Transverse colon (tissue), 4 donors: ENCODE measurements around the gene LGI4. TPM values are rescaled to one million over a fixed set of nuclear protein-coding genes. Genes with fewer than 3 reads are reported as not detected.

Experiments
- DNase-seq: peaks from one replicate; pipeline ENCODE4 v3.0.0-alpha.2; 2019
- H3K27ac ChIP-seq, 4 donors: fragments of 200-600 bp; sonication (generic); 2 replicates each; pipeline ENCODE4 v1.5.1; 2016 to 2018; ENCODE audit warnings: inconsistent platforms in 4 of 4
- H3K27me3 ChIP-seq: fragments of 200-600 bp; sonication (generic); 2 replicates; pipeline ENCODE4 v1.5.1; 2017; ENCODE audit warnings: inconsistent platforms
- H3K36me3 ChIP-seq, 4 donors: fragments of 200-600 bp; sonication (generic); 2 replicates each; pipeline ENCODE4 v1.5.1; 2017 to 2019; ENCODE audit warnings: inconsistent platforms in 4 of 4
- H3K4me1 ChIP-seq, 4 donors: fragments of 200-600 bp; sonication (generic); 2 replicates each; pipeline ENCODE4 v1.5.1; 2017 to 2020; ENCODE audit warnings: inconsistent platforms in 4 of 4
- H3K4me3 ChIP-seq, 4 donors: fragments of 200-600 bp; sonication (generic); 1 replicate in 1 of 4; 2 replicates in 3 of 4; pipeline versions ENCODE4 v1.5.1 to v1.6.1; 2017 to 2019; ENCODE audit warnings: inconsistent platforms in 4 of 4
- H3K9me3 ChIP-seq, 2 donors: fragments of 200-600 bp; sonication (generic); 2 replicates each; pipeline ENCODE4 v1.5.1; 2017 to 2019; ENCODE audit warnings: inconsistent platforms in 2 of 2
- EP300 ChIP-seq: sonication (generic); formaldehyde crosslinking; IDR thresholded peaks from one replicate; pipeline ENCODE4 v1.6.1; 2017; ENCODE audit warnings: antibody characterized with exemption, low read depth
- POLR2A ChIP-seq: fragments of 450-650 bp; IDR thresholded peaks from one replicate; pipeline ENCODE4 v1.6.1; 2016; ENCODE audit warnings: antibody characterized with exemption, mild to moderate bottlenecking, moderate library complexity
- POLR2AphosphoS5 ChIP-seq, 3 donors: sonication (generic); formaldehyde crosslinking; IDR thresholded peaks; one replicate each; pipeline ENCODE4 v1.6.1; 2016; ENCODE audit warnings: antibody characterized with exemption in 3 of 3
- WGBS, 2 donors: methylation state at CpG; one replicate each; pipeline ENCODE4 v1.1.5; 2018; ENCODE audit warnings: low coverage in 1 of 2; 5-methylcytosine and 5-hydroxymethylcytosine counted together
- in situ Hi-C, 4 donors: fragments of 200-750 bp; cut with MboI; loops; one replicate each; pipeline versions ENCODE4 v1.15.0 to v1.15.1; 2017; ENCODE audit warnings: low sequenced_read_pairs in 3 of 4, low pct_ligation_motif_present in 1 of 4, low pct_unique_long_range_greater_than_20kb in 1 of 4
- intact Hi-C: fragments of 100-400 bp; cut with DNase I; formaldehyde crosslinking; loops from one replicate; pipeline ENCODE4 v1.15.1; 2023; ENCODE audit warnings: low total_unique reads
- total RNA-seq, 4 donors: library from RNA; depleted of rRNA; stranded (reverse); fragments of >200 nt; gene quantifications; one replicate each; pipeline ENCODE4 v1.1.0, GENCODE V29; 2016
- TF ChIP-seq, protein P1 (sequence below), 5 experiments: fragments of 200-600 bp in 3 of 5; fragments of 450-650 bp in 2 of 5; sonication (generic) in 3 of 5; IDR thresholded peaks; 1 replicate in 2 of 5; 2 replicates in 3 of 5; pipeline ENCODE4 v1.5.1; 2016 to 2017; ENCODE audit warnings: antibody characterized with exemption in 5 of 5, inconsistent platforms in 3 of 5, mild to moderate bottlenecking in 2 of 5, moderate library complexity in 1 of 5

The LGI4 gene
- total RNA-seq, 4 donors from 2014 or later: 9.8 to 71.8 (median 25.9) TPM

GRCh38 chr19:35167251-35168119 lies 32.6 kb upstream of the LGI4 start:
- peaks cover 0 to 7% (median 0%) of the 10 kb centered on the region in 4 donors for H3K36me3 ChIP-seq
- in situ Hi-C loops: no loop called here
- H3K27ac ChIP-seq: peak overlapping the region in 1 of 4 donors; percentile 18
- no peaks in the 10 kb centered on the region for H3K4me1 ChIP-seq
- H3K9me3 ChIP-seq: peaks cover 0 to 6% of the 10 kb centered on the region in 2 donors
- intact Hi-C loops: no loop called here
- TF ChIP-seq, protein P1, sequence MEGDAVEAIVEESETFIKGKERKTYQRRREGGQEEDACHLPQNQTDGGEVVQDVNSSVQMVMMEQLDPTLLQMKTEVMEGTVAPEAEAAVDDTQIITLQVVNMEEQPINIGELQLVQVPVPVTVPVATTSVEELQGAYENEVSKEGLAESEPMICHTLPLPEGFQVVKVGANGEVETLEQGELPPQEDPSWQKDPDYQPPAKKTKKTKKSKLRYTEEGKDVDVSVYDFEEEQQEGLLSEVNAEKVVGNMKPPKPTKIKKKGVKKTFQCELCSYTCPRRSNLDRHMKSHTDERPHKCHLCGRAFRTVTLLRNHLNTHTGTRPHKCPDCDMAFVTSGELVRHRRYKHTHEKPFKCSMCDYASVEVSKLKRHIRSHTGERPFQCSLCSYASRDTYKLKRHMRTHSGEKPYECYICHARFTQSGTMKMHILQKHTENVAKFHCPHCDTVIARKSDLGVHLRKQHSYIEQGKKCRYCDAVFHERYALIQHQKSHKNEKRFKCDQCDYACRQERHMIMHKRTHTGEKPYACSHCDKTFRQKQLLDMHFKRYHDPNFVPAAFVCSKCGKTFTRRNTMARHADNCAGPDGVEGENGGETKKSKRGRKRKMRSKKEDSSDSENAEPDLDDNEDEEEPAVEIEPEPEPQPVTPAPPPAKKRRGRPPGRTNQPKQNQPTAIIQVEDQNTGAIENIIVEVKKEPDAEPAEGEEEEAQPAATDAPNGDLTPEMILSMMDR (IDR thresholded peaks at IDR 0.05): no peak
- no peak for TF ChIP-seq POLR2AphosphoS5 (IDR thresholded peaks at IDR 0.05)
- no peak overlapping the region for H3K4me3 ChIP-seq
- H3K27me3 ChIP-seq: no peaks in the 10 kb centered on the region
- no peak for DNase-seq
- 85 to 93% methylated on average over 3 to 5 of the region's 5 CpGs for WGBS, 2 donors

DNA sequence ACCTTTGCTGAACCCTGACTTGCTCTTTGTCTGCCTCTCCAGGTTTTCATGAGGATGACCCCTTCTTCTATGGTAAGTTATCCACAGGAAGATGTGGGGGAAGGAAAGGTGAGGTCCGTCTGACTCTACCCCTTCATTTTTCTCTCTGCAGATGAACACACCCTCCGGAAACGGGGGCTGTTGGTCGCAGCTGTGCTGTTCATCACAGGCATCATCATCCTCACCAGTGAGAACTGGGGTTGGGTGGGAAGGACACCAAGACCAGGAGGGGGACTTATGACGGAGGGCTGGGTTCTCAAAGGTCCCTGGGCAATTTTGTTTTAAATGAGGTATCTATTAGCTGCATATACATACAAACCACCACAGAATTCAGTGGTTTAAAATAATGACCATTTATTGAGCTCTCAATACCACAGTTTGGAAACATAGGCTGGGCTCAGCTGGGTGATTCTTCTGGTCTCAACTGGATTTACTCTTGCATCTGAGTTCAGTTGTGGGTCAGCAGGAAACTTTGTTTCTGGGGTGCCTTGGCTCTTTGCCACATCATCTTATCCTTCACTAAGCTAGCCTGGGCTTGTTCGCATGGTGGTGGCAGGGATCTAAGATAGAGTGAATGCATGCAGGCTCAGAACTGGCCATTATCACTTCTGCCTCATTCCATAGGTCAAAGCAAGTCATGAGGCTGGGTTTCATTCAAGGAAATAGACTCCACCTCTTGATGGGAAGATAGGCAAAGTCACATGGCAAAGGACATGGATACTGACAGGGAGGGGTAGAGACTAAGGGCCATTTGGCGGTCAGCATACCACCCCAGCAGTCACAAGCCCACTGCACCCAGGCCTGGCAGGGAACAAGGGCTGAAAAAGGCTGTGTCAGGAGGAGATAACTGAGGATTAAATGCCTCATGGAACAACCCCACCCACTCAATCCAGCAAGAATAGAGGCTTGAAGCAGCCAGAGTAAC lies 31.5 kb upstream of the LGI4 start:
- Histone ChIP-seq H3K9me3 (peaks cover 0 to 6% of the 10 kb centered on the region in 2 donors), H3K4me3 (no peak overlapping the region), H3K36me3 (peaks cover 0 to 7% (median 0%) of the 10 kb centered on the region in 4 donors), H3K27me3 (no peaks in the 10 kb centered on the region), H3K4me1 (no peaks in the 10 kb centered on the region), H3K27ac (no peak overlapping the region)
- no peak for DNase-seq
- TF ChIP-seq POLR2AphosphoS5 (IDR thresholded peaks at IDR 0.05): no peak
- TF ChIP-seq, protein P1 (IDR thresholded peaks at IDR 0.05): no peak
- TF ChIP-seq POLR2A: no peak
- TF ChIP-seq EP300: no peak
- WGBS, 2 donors: 97 to 100% methylated on average over 2 to 7 of the region's 7 CpGs
- intact Hi-C loops (no loop called here), in situ Hi-C loops (no loop called here)

DNA sequence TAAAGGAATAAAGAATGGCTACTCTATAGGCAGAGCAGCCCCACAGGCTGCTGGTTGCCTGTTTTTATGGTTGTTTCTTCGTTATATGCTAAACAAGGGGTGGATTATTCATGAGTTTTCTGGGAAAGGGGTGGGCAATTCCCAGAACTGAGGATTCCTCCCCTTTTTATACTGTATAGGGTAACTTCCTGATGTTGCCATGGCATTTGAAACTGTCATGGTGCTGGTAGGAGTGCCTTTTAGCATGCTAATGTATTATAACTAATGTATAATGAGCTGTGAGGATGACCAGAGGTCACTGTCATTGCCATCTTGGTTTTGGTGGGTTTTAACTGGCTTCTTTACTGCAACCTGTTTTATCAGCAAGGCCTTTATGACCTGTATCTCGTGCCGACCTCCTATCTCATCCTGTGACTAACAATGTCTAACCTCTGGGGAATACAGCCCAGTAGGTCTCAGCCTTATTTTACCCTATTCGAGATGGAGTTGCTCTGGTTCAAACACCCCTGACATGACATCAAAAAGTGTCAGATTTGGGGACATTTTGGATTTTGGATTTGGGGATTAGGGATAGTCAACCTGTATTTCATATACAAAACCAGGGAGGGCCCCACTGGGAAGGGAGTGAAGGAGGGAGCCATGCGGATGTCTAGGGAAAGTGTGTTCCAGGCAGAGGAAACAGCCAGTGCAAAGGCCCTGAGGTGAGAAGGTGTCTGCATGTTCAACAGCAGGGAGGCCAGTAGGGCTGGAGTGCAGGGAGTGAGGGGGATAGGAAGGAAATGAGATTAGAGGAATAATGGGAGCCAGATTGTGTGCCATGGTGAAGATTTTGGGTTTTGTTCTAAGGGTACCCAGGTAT lies 30.6 kb upstream of the LGI4 start:
- no peaks in the 10 kb centered on the region for H3K4me1 ChIP-seq
- 69 to 77% methylated on average over 2 to 5 of the region's 5 CpGs for WGBS, 2 donors
- no peak for TF ChIP-seq POLR2A
- H3K27ac ChIP-seq: no peak overlapping the region
- no peak overlapping the region for H3K4me3 ChIP-seq
- intact Hi-C loops (no loop called here), in situ Hi-C loops (no loop called here)
- peaks cover 0 to 7% (median 0%) of the 10 kb centered on the region in 4 donors for H3K36me3 ChIP-seq
- no peak for DNase-seq
- no peaks in the 10 kb centered on the region for H3K27me3 ChIP-seq
- peaks cover 0 to 6% of the 10 kb centered on the region in 2 donors for H3K9me3 ChIP-seq

GRCh38 chr19:35164418-35164817 lies 29.6 kb upstream of the LGI4 start:
- intact Hi-C loops (no loop called here), in situ Hi-C loops (no loop called here)
- DNase-seq: no peak
- no peaks in the 10 kb centered on the region for H3K4me1 ChIP-seq
- H3K27ac ChIP-seq: no peak overlapping the region
- peaks cover 0 to 7% (median 0%) of the 10 kb centered on the region in 4 donors for H3K36me3 ChIP-seq
- no peaks in the 10 kb centered on the region for H3K27me3 ChIP-seq
- 33 to 98% methylated on average over 1 to 2 of the region's 2 CpGs for WGBS, 2 donors
- TF ChIP-seq POLR2AphosphoS5 (IDR thresholded peaks at IDR 0.05) (no peak), EP300 (no peak), POLR2A (no peak)
- TF ChIP-seq, protein P1 (IDR thresholded peaks at IDR 0.05): no peak
- peaks cover 0 to 6% of the 10 kb centered on the region in 2 donors for H3K9me3 ChIP-seq
- no peak overlapping the region for H3K4me3 ChIP-seq
